Body of pancreas (tissue), 4 donors: ENCODE results near the gene EEF2KMT.
"Not testable (repeated sequence)": the region's sequence is repeated elsewhere in the genome, so short reads cannot be mapped to it uniquely, and the experiment has no call there.

Experiments used
- CTCF ChIP-seq, 7 experiments: fragments of 450-650 bp in 4 of 7; fragments of 200-600 bp in 3 of 7; sonication (generic) in 3 of 7; IDR thresholded peaks; one replicate each; pipeline ENCODE4 v1.5.1; 2016 to 2019; ENCODE audit warnings: antibody characterized with exemption in 7 of 7
- POLR2A ChIP-seq, 3 donors: fragments of 450-650 bp; IDR thresholded peaks; one replicate each; pipeline ENCODE4 v1.6.1; 2016; ENCODE audit warnings: antibody characterized with exemption in 3 of 3, mild to moderate bottlenecking in 2 of 3

GRCh38 chr16:5105039-5105438, 7.4 kb upstream of the EEF2KMT start:
- not testable (repeated sequence) for TF ChIP-seq CTCF, POLR2A (IDR thresholded peaks at IDR 0.05)
